ENCODE data around the gene HMGCS1. TPM values are rescaled to one million over a fixed set of nuclear protein-coding genes. Genes with fewer than 3 reads are reported as not detected.
A peak's percentile ranks its signal among the peaks of the same experiment; 100 is the strongest.

Gene HMGCS1
- total and polyA plus RNA-seq, 9 of the 15 experiments (the other 6 are each of a cell fraction or from before 2014, with no cell fraction given) = 43.7 to 337 (median 111) TPM

- Histone ChIP-seq H3K4me1 (replicated peaks in 1 of 2; ENCODE audit: control insufficient read depth in 2 of 2, insufficient read depth in 2 of 2, low read length in 2 of 2) (peaks cover 11 to 57% of the 10 kb centered on the region in 2 experiments), H3K4me3 (no peak overlapping the region), H4K20me1 (replicated peaks; ENCODE audit: control insufficient read depth, insufficient read depth, low read length) (peaks cover 37% of the 10 kb centered on the region), H3K4me2 (ENCODE audit: insufficient read depth, low read length) (no peak overlapping the region), H3K9me3 (replicated peaks; ENCODE audit: control insufficient read depth, insufficient read depth, low read depth, low read length) (no peaks in the 10 kb centered on the region), H3K9ac (ENCODE audit: insufficient read depth in 1 of 2, low read depth in 2 of 2, low read length in 2 of 2) (no peak overlapping the region), H3K79me2 (ENCODE audit: control insufficient read depth, insufficient read depth, low read length) (peaks cover 96% of the 10 kb centered on the region), H2AFZ (ENCODE audit: low read depth, low read length) (no peak overlapping the region), H3K9me1 (ENCODE audit: control insufficient read depth, insufficient read depth, low read length) (no peaks in the 10 kb centered on the region), H3K36me3 (ENCODE audit: control insufficient read depth, insufficient read depth, low read length) (peaks cover 90% of the 10 kb centered on the region), H3K27ac (ENCODE audit: extremely low read depth, low read depth, low read length) (no peak overlapping the region), H3K27me3 (ENCODE audit: control insufficient read depth in 2 of 2, insufficient read depth in 2 of 2, low read length in 2 of 2) (no peaks in the 10 kb centered on the region)
- ATAC-seq (peak; percentile 78), DNase-seq (ENCODE audit: extremely low read depth in 1 of 4, low spot score in 3 of 4) (peak; percentile 41 to 85 (median 44)), FAIRE-seq (peak; percentile 65)
- no TSS peak for BruUV-seq (replicated peaks)
- ChIA-PET POLR2A (interaction anchor here (1.3 to 1.5 kb wide), 3 partner anchors 11 to 178 kb away, joined by 3 to 7 read pairs (median 4); partner anchors contain the start of gene TMEM267), CTCF (ENCODE audit: low intra/inter-chr PET ratio) (interaction anchor here (0.7 to 1.9 kb wide), 5 partner anchors 78 to 201 kb away, joined by 3 to 7 read pairs (median 3); no protein-coding TSS in a partner anchor)
- intact Hi-C loops (cut with micrococcal nuclease) = loop anchor here (1.0 to 10.0 kb wide), 7 partner anchors 79 to 299 kb away; partner anchors contain the start of genes NNT, TMEM267 and ZNF131
- WGBS (ENCODE audit: insufficient coverage, low coverage, missing lambda C conversion rate) = 0% methylated on average over 1 of the region's 1 CpG
- in situ Hi-C loops (cut with MboI) = no loop called here
- TF ChIP-seq HMBOX1 (IDR thresholded peaks at IDR 0.05) = 0 out of 2 replicates have a peak, but pooled peaks have one; percentile 13
- TF ChIP-seq ZNF316 (IDR thresholded peaks at IDR 0.05) = no peak
- TF ChIP-seq NBN (IDR thresholded peaks at IDR 0.05; ENCODE audit: low read depth) = 0 out of 2 replicates have a peak, but pooled peaks have one; percentile 55
- TF ChIP-seq E2F1 (CRISPR knock-in tag; IDR thresholded peaks at IDR 0.05) = peak; percentile 39; the same call in 1 of the 2 replicates
- TF ChIP-seq RBFOX2 (IDR thresholded peaks at IDR 0.05; ENCODE audit: low read depth, low read length) = 0 out of 2 replicates have a peak, but pooled peaks have one; percentile 12
- TF ChIP-seq SMC3 (conservative IDR thresholded peaks at IDR 0.05; ENCODE audit: insufficient read depth, low read depth, low read length) = peak; percentile 35; the same call in 1 of the 2 replicates
- peak; percentile 71; the same call in 1 of the 2 replicates for TF ChIP-seq REST (IDR thresholded peaks at IDR 0.05; ENCODE audit: borderline replicate concordance)
- no peak for TF ChIP-seq REST (CRISPR knock-in tag; IDR thresholded peaks at IDR 0.05; ENCODE audit: low read depth)
- TF ChIP-seq ZNF212 (CRISPR knock-in tag; IDR thresholded peaks at IDR 0.05) = no peak
These were observed 7.2 kb downstream of the HMGCS1 start for GRCh38 chr5:43305948-43306565.
